Measurements from ENCODE around the gene SLC6A20.

The SLC6A20 gene

DNA sequence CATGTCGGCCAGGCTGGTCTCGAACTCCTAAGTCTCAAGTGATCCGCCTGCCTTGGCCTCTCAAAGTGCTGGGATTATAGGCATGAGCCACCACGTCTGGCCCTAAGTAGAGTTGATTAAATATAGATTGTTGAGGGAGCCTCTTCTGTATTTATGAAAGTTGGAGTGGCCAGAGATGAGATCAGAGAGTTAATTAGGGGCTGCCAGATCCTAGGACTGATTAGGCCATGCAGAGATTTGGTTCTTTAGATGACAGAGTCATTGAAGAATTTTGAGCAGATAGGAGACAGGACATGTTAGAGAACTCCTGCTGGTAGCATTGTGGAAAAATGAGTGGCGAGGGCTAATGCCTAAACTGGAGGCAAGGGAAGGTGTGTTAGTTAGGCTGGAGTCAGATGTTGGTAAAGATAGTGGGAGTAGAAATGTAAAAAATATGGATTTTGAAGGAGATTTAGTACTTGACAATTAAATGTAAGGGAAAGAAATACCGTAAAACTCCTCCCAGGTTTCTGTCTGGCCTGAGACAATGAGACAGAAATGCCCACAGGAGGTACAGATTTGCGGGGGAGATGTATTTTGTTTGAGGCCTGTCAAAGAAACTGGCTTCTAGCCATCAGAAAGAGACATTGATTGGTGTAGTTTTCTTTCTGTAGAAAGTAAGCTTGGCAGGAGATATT lies 83.8 kb downstream of the SLC6A20 start:
- no peak for DNase-seq

DNA sequence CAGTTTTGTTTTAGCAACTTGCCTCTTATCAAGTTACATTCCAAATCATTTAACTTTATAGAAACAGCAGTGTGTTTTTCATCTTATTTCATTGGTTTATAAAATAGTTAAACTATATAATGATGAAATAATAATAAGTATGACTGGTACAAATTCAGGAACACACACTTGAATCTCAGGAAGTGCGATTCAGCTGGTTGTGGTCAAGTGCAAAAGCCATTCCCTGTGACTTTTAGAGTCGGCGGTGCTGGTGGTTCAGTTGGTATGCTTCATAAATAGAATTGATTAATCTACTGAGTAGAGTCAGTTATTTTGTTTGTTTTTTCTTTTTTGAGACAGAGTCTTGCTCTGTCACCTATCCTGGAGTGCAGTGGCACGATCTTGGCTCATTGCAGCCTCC lies 84.4 kb downstream of the SLC6A20 start:
- DNase-seq: no peak

DNA sequence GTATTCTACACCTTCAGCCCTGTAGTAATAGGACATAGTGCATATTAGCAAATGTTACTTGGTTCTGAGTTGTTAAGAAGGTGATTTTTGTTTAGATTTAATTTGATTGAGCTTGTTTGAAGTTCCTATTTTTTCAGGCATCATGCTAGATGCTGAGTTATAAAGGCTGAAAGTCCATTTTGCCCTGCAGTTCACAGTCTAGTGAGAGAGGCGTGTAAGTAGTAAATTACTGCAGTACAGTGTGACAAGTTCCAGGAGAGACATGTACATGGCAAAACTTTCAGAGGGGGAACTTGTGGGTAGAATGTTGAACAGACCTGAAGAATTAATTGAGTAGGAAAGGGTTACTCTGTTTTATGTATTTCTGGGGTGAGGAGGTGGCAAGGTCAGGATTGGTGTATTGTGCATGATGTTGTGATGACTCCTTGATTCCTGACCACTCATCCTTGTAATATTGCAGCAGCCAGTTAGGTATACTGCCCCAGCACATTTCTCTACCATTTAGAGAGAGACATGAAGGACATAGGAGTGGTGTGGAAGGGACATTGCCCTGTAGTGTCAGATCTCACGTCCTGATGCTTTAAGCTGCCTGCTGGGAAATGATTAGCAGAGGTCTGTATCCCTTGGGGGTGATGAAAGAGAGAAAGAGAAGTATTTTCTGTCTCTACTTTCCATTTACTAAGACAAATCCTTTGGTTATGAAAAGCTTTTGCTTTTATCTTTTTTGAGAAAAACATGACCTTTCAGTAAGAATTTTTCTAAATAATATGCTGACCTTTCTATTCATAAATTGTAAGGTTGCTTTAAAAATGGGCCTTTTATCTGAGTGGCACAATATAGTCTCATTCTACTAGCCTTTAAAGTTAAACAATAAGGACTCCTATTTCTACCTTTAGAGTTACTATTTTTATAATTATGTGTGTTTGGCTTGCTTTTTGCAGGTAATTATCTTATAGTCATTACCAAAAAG lies 90.2 kb downstream of the SLC6A20 start:
- no peak for DNase-seq

Data from hematopoietic multipotent progenitor cell treated with erythropoietin and hydrocortisone succinate and interleukin-3 and kit ligand, for 8 days (in vitro differentiated cells).